ENCODE measurements around the gene IKZF1. TPM values are rescaled to one million over a fixed set of nuclear protein-coding genes. Genes with fewer than 3 reads are reported as not detected.
A peak's percentile ranks its signal among the peaks of the same experiment; 100 is the strongest.

IKZF1 gene
- 100 to 1,000 TPM; 213 to 226 TPM for total RNA-seq

- CTCF ChIA-PET: interaction anchor here (0.6 to 10.3 kb wide), 9 partner anchors 10 to 159 kb away, joined by 3 to 84 read pairs (median 5); no protein-coding TSS in a partner anchor
- Mint-ChIP-seq H3K27ac (peak within 1 kb of the TSS; percentile 99), H3K4me1 (ENCODE audit: low read depth) (peaks cover 34% of the 10 kb centered on the region), H3K9me3 (no peaks in the 10 kb centered on the region), H3K27me3 (ENCODE audit: low read depth) (no peaks in the 10 kb centered on the region), H3K4me3 (peak within 1 kb of the TSS; percentile 95), H3K36me3 (ENCODE audit: low read depth) (peaks cover 43% of the 10 kb centered on the region)
- DNase-seq: peak; percentile 74
- intact Hi-C loops (cut with micrococcal nuclease): loop anchor here (1.0 kb wide), 1 partner anchor 37 kb away; no protein-coding TSS in a partner anchor
Observed at GRCh38 chr7:50304129-50304910, at the start of gene IKZF1. TSS of gene IKZF1 (plus strand) at chr7:50304716. CDS start at chr7:50319062, 14,346 bp downstream.

DNA sequence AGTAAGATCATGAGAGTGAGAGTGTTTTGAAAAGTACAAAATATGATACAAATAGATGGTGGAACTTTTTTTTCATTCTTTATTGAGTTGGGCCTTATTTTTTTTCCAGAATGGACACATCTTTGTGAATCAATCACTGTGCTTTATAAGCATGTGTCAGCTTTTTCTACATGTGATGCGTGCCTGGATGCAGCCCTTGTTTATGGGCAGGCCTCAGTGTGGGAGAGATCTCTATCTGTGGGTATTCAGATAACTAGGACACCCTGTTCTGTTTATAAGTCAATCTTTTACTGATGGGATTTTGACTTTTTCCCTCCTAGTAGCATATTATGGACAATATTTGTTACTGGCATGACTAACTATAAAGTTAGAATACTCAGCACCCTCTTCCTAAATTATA lies 42.9 kb upstream of the IKZF1 start:
- Mint-ChIP-seq H3K9me3 (no peaks in the 10 kb centered on the region), H3K27me3 (ENCODE audit: low read depth) (no peaks in the 10 kb centered on the region), H3K36me3 (ENCODE audit: low read depth) (peaks cover 1% of the 10 kb centered on the region), H3K4me1 (ENCODE audit: low read depth) (peaks cover 84% of the 10 kb centered on the region), H3K27ac (peak overlapping the region; percentile 94), H3K4me3 (peak overlapping the region; percentile 0)
- CTCF ChIA-PET: interaction anchor here (0.6 to 1.5 kb wide), 8 partner anchors 13 to 439 kb away, joined by 3 to 5 read pairs (median 4); no protein-coding TSS in a partner anchor
- intact Hi-C loops (cut with micrococcal nuclease): loop anchor here (2.0 kb wide), 1 partner anchor 21 kb away; no protein-coding TSS in a partner anchor
- peak; percentile 42 for DNase-seq

DNA sequence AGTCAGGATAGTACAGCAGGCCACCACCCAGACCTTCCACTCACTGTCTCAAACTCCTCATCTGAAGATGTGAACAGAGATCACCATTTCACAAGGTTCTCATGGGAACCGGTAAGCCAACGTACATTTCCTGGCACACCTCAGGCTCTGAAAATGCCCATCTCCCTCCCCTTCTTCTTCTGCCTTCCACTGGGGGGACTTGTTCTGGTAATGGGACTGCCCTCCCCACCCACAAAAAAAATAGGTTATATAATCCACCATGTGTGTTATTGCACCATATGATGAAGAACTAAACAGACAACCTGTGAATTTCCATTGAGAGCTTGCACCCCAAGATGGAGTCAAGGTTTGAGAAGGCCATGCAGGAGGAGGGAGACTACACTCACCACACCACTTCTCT lies 42.1 kb upstream of the IKZF1 start:
- no peak for DNase-seq
- CTCF ChIA-PET: interaction anchor here (1.0 to 1.3 kb wide), 2 partner anchors 13 to 35 kb away, joined by 3 to 4 read pairs; no protein-coding TSS in a partner anchor
- Mint-ChIP-seq H3K27me3 (ENCODE audit: low read depth) (no peaks in the 10 kb centered on the region), H3K9me3 (no peaks in the 10 kb centered on the region), H3K4me3 (peak overlapping the region; percentile 50), H3K27ac (peak overlapping the region; percentile 94), H3K4me1 (ENCODE audit: low read depth) (peaks cover 89% of the 10 kb centered on the region), H3K36me3 (ENCODE audit: low read depth) (peaks cover 1% of the 10 kb centered on the region)
- intact Hi-C loops (cut with micrococcal nuclease): no loop called here

- H3K36me3 Mint-ChIP-seq (ENCODE audit: low read depth): no peaks in the 10 kb centered on the region
- H3K4me3 Mint-ChIP-seq: peak overlapping the region; percentile 50
- no peaks in the 10 kb centered on the region for H3K27me3 Mint-ChIP-seq (ENCODE audit: low read depth)
- no peaks in the 10 kb centered on the region for H3K9me3 Mint-ChIP-seq
- peaks cover 93% of the 10 kb centered on the region for H3K4me1 Mint-ChIP-seq (ENCODE audit: low read depth)
- DNase-seq: no peak
- H3K27ac Mint-ChIP-seq: peak overlapping the region; percentile 94
- intact Hi-C loops (cut with micrococcal nuclease): loop anchor here (1.0 kb wide), 2 partner anchors 10 to 89 kb away; no protein-coding TSS in a partner anchor
- CTCF ChIA-PET: interaction anchor here (0.8 to 7.0 kb wide), 6 partner anchors 11 to 106 kb away, joined by 3 to 51 read pairs (median 14); no protein-coding TSS in a partner anchor
Observed at GRCh38 chr7:50262916-50263690, 41.4 kb upstream of the IKZF1 start.

GRCh38 chr7:50264908-50265307 lies 39.6 kb upstream of the IKZF1 start:
- peaks cover 96% of the 10 kb centered on the region for H3K4me1 Mint-ChIP-seq (ENCODE audit: low read depth)
- H3K27ac Mint-ChIP-seq: peak overlapping the region; percentile 94
- no peaks in the 10 kb centered on the region for H3K27me3 Mint-ChIP-seq (ENCODE audit: low read depth)
- peak; percentile 71 for DNase-seq
- H3K9me3 Mint-ChIP-seq: no peaks in the 10 kb centered on the region
- H3K36me3 Mint-ChIP-seq (ENCODE audit: low read depth): no peaks in the 10 kb centered on the region
- CTCF ChIA-PET: interaction anchor here (0.8 to 7.0 kb wide), 16 partner anchors 10 to 126 kb away, joined by 3 to 51 read pairs (median 5); partner anchors contain the start of gene IKZF1
- H3K4me3 Mint-ChIP-seq: peak overlapping the region; percentile 38
- intact Hi-C loops (cut with micrococcal nuclease): loop anchor here (1.0 kb wide), 2 partner anchors 39 to 56 kb away; no protein-coding TSS in a partner anchor

DNA sequence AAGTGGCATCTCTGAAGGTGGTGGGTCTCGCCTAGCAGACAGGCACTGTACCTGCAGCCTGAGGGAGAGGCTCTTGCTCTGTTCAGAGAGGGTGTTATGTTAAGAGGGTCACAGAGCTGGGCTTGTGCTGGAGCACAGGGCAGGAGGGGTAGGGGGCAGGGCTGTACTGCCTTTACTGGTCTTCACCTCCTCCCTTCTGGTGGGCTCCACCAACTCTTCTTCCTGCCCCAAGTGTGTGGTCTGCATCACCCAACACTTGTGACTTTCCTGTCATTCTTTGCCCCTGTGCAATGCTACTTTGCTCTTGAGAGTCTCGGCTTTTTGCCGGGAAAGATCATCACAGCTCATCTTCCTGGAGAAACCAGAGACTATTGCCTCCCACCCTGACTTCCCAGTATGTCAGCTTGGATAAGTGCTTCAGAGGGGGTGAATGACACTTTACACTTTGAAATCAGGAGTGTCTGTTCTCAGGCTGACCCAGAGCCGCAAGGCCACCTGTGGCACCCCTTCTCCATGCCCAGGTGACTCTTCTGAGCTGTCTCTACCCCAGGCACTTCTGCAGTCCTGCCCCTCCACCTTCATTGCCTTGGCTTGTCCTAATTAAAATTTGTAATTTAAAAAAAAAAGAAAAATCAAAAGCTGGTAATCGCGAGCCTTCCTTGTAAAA lies 38.4 kb upstream of the IKZF1 start:
- Mint-ChIP-seq H3K27ac (peak overlapping the region; percentile 94), H3K36me3 (ENCODE audit: low read depth) (no peaks in the 10 kb centered on the region), H3K9me3 (no peaks in the 10 kb centered on the region), H3K4me1 (ENCODE audit: low read depth) (peaks cover 94% of the 10 kb centered on the region), H3K27me3 (ENCODE audit: low read depth) (no peaks in the 10 kb centered on the region), H3K4me3 (peak overlapping the region; percentile 17)
- CTCF ChIA-PET: interaction anchor here (0.6 to 7.0 kb wide), 23 partner anchors 8 to 127 kb away, joined by 3 to 51 read pairs (median 5); partner anchors contain the start of gene IKZF1
- intact Hi-C loops (cut with micrococcal nuclease): loop anchor here (1.0 to 2.0 kb wide), 4 partner anchors 40 to 183 kb away; no protein-coding TSS in a partner anchor
- no peak for DNase-seq

GRCh38 chr7:50266635-50267386 lies 37.7 kb upstream of the IKZF1 start:
- intact Hi-C loops (cut with micrococcal nuclease): loop anchor here (1.0 to 2.0 kb wide), 10 partner anchors 11 to 856 kb away; partner anchors contain the start of gene IKZF1
- H3K4me1 Mint-ChIP-seq (ENCODE audit: low read depth): peaks cover 91% of the 10 kb centered on the region
- CTCF ChIA-PET: interaction anchor here (0.6 to 7.0 kb wide), 25 partner anchors 8 to 122 kb away, joined by 3 to 51 read pairs (median 5); partner anchors contain the start of gene IKZF1
- DNase-seq: peak; percentile 84
- no peaks in the 10 kb centered on the region for H3K36me3 Mint-ChIP-seq (ENCODE audit: low read depth)
- peak overlapping the region; percentile 94 for H3K27ac Mint-ChIP-seq
- H3K4me3 Mint-ChIP-seq: peak overlapping the region; percentile 55
- H3K9me3 Mint-ChIP-seq: no peaks in the 10 kb centered on the region
- no peaks in the 10 kb centered on the region for H3K27me3 Mint-ChIP-seq (ENCODE audit: low read depth)

- CTCF ChIA-PET: interaction anchor here (0.7 to 7.0 kb wide), 15 partner anchors 8 to 101 kb away, joined by 3 to 51 read pairs (median 5); no protein-coding TSS in a partner anchor
- no peak for DNase-seq
- peak overlapping the region; percentile 94 for H3K27ac Mint-ChIP-seq
- peaks cover 91% of the 10 kb centered on the region for H3K4me1 Mint-ChIP-seq (ENCODE audit: low read depth)
- no peaks in the 10 kb centered on the region for H3K27me3 Mint-ChIP-seq (ENCODE audit: low read depth)
- intact Hi-C loops (cut with micrococcal nuclease): loop anchor here (1.0 to 2.0 kb wide), 13 partner anchors 11 to 856 kb away; partner anchors contain the start of gene IKZF1
- H3K4me3 Mint-ChIP-seq: peak overlapping the region; percentile 55
- no peaks in the 10 kb centered on the region for H3K36me3 Mint-ChIP-seq (ENCODE audit: low read depth)
- H3K9me3 Mint-ChIP-seq: no peaks in the 10 kb centered on the region
Observed at GRCh38 chr7:50267525-50268041, 36.9 kb upstream of the IKZF1 start.

- Mint-ChIP-seq H3K36me3 (ENCODE audit: low read depth) (no peaks in the 10 kb centered on the region), H3K27me3 (ENCODE audit: low read depth) (no peaks in the 10 kb centered on the region), H3K4me1 (ENCODE audit: low read depth) (peaks cover 91% of the 10 kb centered on the region), H3K27ac (peak overlapping the region; percentile 94), H3K4me3 (no peak overlapping the region), H3K9me3 (no peaks in the 10 kb centered on the region)
- intact Hi-C loops (cut with micrococcal nuclease): loop anchor here (1.0 kb wide), 3 partner anchors 126 to 176 kb away; no protein-coding TSS in a partner anchor
- CTCF ChIA-PET: interaction anchor here (0.9 to 7.0 kb wide), 10 partner anchors 10 to 92 kb away, joined by 3 to 51 read pairs (median 4); no protein-coding TSS in a partner anchor
- peak; percentile 64 for DNase-seq
Observed at GRCh38 chr7:50268223-50268622, 36.3 kb upstream of the IKZF1 start.

DNA sequence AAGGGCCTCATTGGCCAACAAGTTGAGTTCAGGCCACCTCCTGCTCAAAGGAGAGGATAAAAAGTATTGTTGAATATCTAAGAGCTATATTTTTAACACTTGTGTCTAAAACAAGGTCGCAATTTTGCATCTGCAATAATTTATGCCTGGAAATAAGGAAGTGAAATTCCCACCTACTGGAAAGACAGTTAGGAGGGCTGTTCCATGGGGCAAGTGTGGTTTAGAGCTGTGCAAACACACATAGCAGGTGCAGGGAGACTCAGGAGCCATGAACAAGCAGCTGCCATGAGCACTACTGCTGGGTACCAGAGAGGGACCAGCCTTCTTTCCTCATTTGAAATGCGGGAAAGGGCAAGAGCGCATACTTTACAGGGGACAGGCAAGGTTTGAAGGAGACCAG lies 35.5 kb upstream of the IKZF1 start:
- CTCF ChIA-PET: interaction anchor here (0.8 to 7.0 kb wide), 9 partner anchors 12 to 100 kb away, joined by 3 to 31 read pairs (median 4); no protein-coding TSS in a partner anchor
- H3K27me3 Mint-ChIP-seq (ENCODE audit: low read depth): no peaks in the 10 kb centered on the region
- intact Hi-C loops (cut with micrococcal nuclease): loop anchor here (1.0 kb wide), 3 partner anchors 127 to 177 kb away; no protein-coding TSS in a partner anchor
- no peaks in the 10 kb centered on the region for H3K36me3 Mint-ChIP-seq (ENCODE audit: low read depth)
- peak overlapping the region; percentile 44 for H3K27ac Mint-ChIP-seq
- no peak overlapping the region for H3K4me3 Mint-ChIP-seq
- no peak for DNase-seq
- no peaks in the 10 kb centered on the region for H3K9me3 Mint-ChIP-seq
- H3K4me1 Mint-ChIP-seq (ENCODE audit: low read depth): peaks cover 92% of the 10 kb centered on the region

Measured in activated naive CD4-positive, alpha-beta T cell treated with anti-CD3 and anti-CD28 coated beads for 36 hours (primary cell).